HCT116 (cell line): ENCODE data around the gene GOLGA1. TPM values are rescaled to one million over a fixed set of nuclear protein-coding genes. Genes with fewer than 3 reads are reported as not detected.
"Not testable (repeated sequence)": the region's sequence is repeated elsewhere in the genome, so short reads cannot be mapped to it uniquely, and the experiment has no call there.

Source experiments
- ATAC-seq: fragments of 200-7000 bp; cut with Tn5 transposase; 2 replicates; pipeline ENCODE4 v1.9.1; 2020; ENCODE audit warnings: mild to moderate bottlenecking, moderate library complexity
- BruUV-seq: library from RNA; stranded (reverse); fragments of 400-500 nt; replicated peaks from 2 replicates; lab custom pipeline; 2021; lab: Mats Ljungman, UMichigan
- CTCF ChIA-PET: fragments of 300-600 bp; sonication (Branson Sonifier 250); formaldehyde crosslinking; loops from one replicate; lab custom pipeline; 2021; ENCODE audit warnings: antibody characterized with exemption; lab: Charles Lee
- POLR2A ChIA-PET: fragments of 300-600, 350-600 bp; sonication (Branson Sonifier 250); formaldehyde crosslinking; loops from one replicate; lab custom pipeline; 2021; ENCODE audit warnings: antibody characterized with exemption; lab: Charles Lee
- RAD21 ChIA-PET, 2 experiments: fragments of 300-600 bp; sonication (Branson Sonifier 250); formaldehyde crosslinking; loops; one replicate each; lab custom pipeline; 2023; ENCODE audit warnings: low total read pairs in 2 of 2; ENCODE audit not compliant: uncharacterized antibody in 2 of 2, unreplicated experiment in 2 of 2, low non-redundant PET in 1 of 2; lab: Charles Lee
- DNase-seq: peaks from one replicate; pipeline ENCODE4 v3.0.0-alpha.2; 2010; ENCODE audit warnings: low read depth, low spot score
- H2AFZ ChIP-seq: fragments of 200-600 bp; shearing (Covaris generic), sonication (generic); 2 replicates; pipeline ENCODE4 v1.6.1; 2017; ENCODE audit warnings: low read depth, mixed run types, mixed read lengths, antibody characterized with exemption, low read length; ENCODE audit not compliant: poor library complexity, severe bottlenecking
- H3K27ac ChIP-seq: 2 replicates; pipeline ENCODE4 v1.5.1; 2012; ENCODE audit warnings: low read depth, low read length
- H3K27me3 ChIP-seq: fragments of 200-600 bp; sonication (generic); 2 replicates; pipeline ENCODE4 v1.6.1; 2016; ENCODE audit warnings: mixed run types, low read length, mixed read lengths; ENCODE audit not compliant: insufficient read depth
- H3K36me3 ChIP-seq, 2 experiments: fragments of 200-500 bp in 1 of 2; fragments of 200-600 bp in 1 of 2; sonication (Bioruptor generic) in 1 of 2; sonication (generic) in 1 of 2; 2 replicates each; pipeline versions ENCODE4 v1.5.1 to v1.6.1; 2014 to 2016; ENCODE audit warnings: low read length in 2 of 2, inconsistent platforms in 1 of 2, mixed read lengths in 1 of 2, mixed run types in 1 of 2; ENCODE audit not compliant: insufficient read depth in 2 of 2, control insufficient read depth in 1 of 2
- H3K4me1 ChIP-seq, 2 experiments: fragments of 200-600 bp in 1 of 2; sonication (generic) in 1 of 2; 2 replicates each; pipeline versions ENCODE4 v1.5.1 to v1.6.1; 2012 to 2017; ENCODE audit warnings: low read length in 2 of 2, inconsistent platforms in 1 of 2, mild to moderate bottlenecking in 1 of 2, mixed read lengths in 1 of 2, mixed run types in 1 of 2, moderate library complexity in 1 of 2; ENCODE audit not compliant: insufficient read depth in 2 of 2, control insufficient read depth in 1 of 2
- H3K4me2 ChIP-seq: fragments of 200-600 bp; sonication (generic); 2 replicates; pipeline ENCODE4 v1.6.1; 2017; ENCODE audit warnings: mixed run types, low read length, mixed read lengths
- H3K4me3 ChIP-seq, 2 experiments: fragments of 200-600 bp in 1 of 2; sonication (generic) in 1 of 2; replicated peaks in 1 of 2; 2 replicates each; pipeline ENCODE4 v1.5.1; 2011 to 2016; ENCODE audit warnings: low read length in 2 of 2, control low read depth in 1 of 2, low read depth in 1 of 2, mild to moderate bottlenecking in 1 of 2, mixed read lengths in 1 of 2, mixed run types in 1 of 2
- H3K79me2 ChIP-seq: fragments of 200-600 bp; sonication (generic); 2 replicates; pipeline ENCODE4 v1.6.1; 2017; ENCODE audit warnings: mild to moderate bottlenecking, mixed run types, low read length, moderate library complexity, mixed read lengths; ENCODE audit not compliant: insufficient read depth
- H3K9ac ChIP-seq: fragments of 200-600 bp; sonication (generic); 2 replicates; pipeline ENCODE4 v1.6.1; 2016; ENCODE audit warnings: low read length, mixed read lengths
- H3K9me2 ChIP-seq: fragments of 200-600 bp; sonication (generic), shearing (Covaris generic); 2 replicates; pipeline ENCODE4 v1.6.1; 2017; ENCODE audit warnings: mixed run types, mild to moderate bottlenecking, moderate library complexity; ENCODE audit not compliant: insufficient read depth
- H3K9me3 ChIP-seq, 2 experiments: fragments of 200-500 bp in 1 of 2; fragments of 200-600 bp in 1 of 2; sonication (Bioruptor generic) in 1 of 2; sonication (generic) in 1 of 2; 2 replicates each; pipeline ENCODE4 v1.6.1; 2014 to 2017; ENCODE audit warnings: low read length in 2 of 2, mixed read lengths in 2 of 2, inconsistent platforms in 1 of 2, low read depth in 1 of 2, mild to moderate bottlenecking in 1 of 2, mixed run types in 1 of 2, moderate library complexity in 1 of 2; ENCODE audit not compliant: control insufficient read depth in 1 of 2, insufficient read depth in 1 of 2
- H4K20me1 ChIP-seq: fragments of 200-600 bp; sonication (generic), shearing (Covaris generic); 2 replicates; pipeline ENCODE4 v1.6.1; 2017; ENCODE audit warnings: mixed run types, mild to moderate bottlenecking, moderate library complexity; ENCODE audit not compliant: insufficient read depth
- intact Hi-C: fragments of 100-400 bp; cut with micrococcal nuclease; formaldehyde crosslinking; loops from 2 replicates; pipeline ENCODE4 v1.10.0; 2022
- total RNA-seq: library from RNA; stranded (reverse); gene quantifications from one replicate; pipeline ENCODE4 v1.2.1, GENCODE V29; 2021; ENCODE audit not compliant: unreplicated experiment
- TF ChIP-seq, protein P1 (sequence below): IDR thresholded peaks from 2 replicates; pipeline ENCODE4 v1.6.1; 2012

The GOLGA1 gene
- total RNA-seq, 1 experiment from 2014 or later = 13.1 TPM

DNA sequence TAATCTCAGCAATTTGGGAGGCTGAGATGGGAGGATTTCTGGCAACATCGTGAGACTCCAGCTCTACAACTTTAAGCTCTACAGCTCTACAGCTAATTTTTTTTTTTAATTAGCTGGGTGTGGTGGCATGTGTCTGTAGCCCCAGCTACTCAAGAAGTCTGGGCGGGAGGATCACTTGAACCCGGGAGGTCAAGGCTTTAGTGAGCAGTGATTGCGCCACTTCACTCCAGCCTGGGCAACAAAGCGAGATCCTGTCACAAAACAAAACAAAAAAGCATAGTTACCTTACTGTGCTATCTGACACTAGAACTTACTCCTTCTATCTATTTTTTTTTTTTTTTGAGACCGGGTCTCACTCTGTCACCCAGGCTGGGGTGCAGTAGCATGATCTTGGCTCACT lies 93.9 kb downstream of the GOLGA1 start:
- Histone ChIP-seq H3K9me3 (no peaks in the 10 kb centered on the region), H3K9me2 (no peaks in the 10 kb centered on the region), H3K27me3 (no peaks in the 10 kb centered on the region), H3K4me3 (no peak overlapping the region), H2AFZ (no peak overlapping the region), H4K20me1 (no peaks in the 10 kb centered on the region), H3K4me1 (peaks cover 0 to 4% of the 10 kb centered on the region in 2 experiments; a peak in 2 of 4 replicates), H3K4me2 (no peak overlapping the region), H3K9ac (no peak overlapping the region), H3K79me2 (no peaks in the 10 kb centered on the region), H3K36me3 (no peaks in the 10 kb centered on the region), H3K27ac (no peak overlapping the region)
- TF ChIP-seq, protein P1, sequence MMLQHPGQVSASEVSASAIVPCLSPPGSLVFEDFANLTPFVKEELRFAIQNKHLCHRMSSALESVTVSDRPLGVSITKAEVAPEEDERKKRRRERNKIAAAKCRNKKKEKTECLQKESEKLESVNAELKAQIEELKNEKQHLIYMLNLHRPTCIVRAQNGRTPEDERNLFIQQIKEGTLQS = no peak
- ChIA-PET POLR2A (interaction anchor here (1.4 kb wide), 1 partner anchor 10 kb away, joined by 4 read pairs; no protein-coding TSS in a partner anchor), CTCF (interaction anchor here (1.3 to 3.1 kb wide), 2 partner anchors 11 to 76 kb away, joined by 3 to 12 read pairs; partner anchors contain the start of gene NR6A1), RAD21 (no interaction called here)
- intact Hi-C loops = no loop called here
- ATAC-seq (no peak), DNase-seq (no peak)
- BruUV-seq = no TSS peak

DNA sequence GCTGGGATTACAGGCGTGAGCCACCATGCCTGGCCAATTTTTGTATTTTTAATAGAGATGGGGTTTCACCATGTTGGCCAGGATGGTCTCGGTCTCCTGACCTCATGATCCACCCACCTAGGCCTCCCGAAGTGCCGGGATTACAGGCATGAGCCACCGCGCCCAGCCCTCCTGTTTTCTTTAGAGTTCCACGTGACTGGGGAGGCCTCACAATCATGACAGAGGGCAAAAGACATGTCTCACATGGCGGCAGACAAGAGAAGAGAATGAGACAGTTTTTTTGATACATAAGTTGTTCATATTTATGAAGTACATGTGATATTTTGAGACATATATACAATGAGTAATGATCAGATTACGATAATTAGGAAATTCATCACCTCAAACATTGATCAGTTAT lies 94.4 kb downstream of the GOLGA1 start:
- ATAC-seq, intact Hi-C loops, BruUV-seq, H3K9me3 ChIP-seq, POLR2A ChIA-PET, DNase-seq, H3K27me3 ChIP-seq, H3K36me3 ChIP-seq, H3K9ac ChIP-seq, RAD21 ChIA-PET, H3K4me2 ChIP-seq, H3K79me2 ChIP-seq, H3K27ac ChIP-seq, H4K20me1 ChIP-seq, H2AFZ ChIP-seq, H3K9me2 ChIP-seq, H3K4me1 ChIP-seq, H3K4me3 ChIP-seq: not testable (repeated sequence)
- CTCF ChIA-PET = interaction anchor here (1.3 to 3.1 kb wide), 2 partner anchors 12 to 75 kb away, joined by 3 to 12 read pairs; partner anchors contain the start of gene NR6A1
